GM12878 (cell line): ENCODE results near the gene TIPIN. TPM values are rescaled to one million over a fixed set of nuclear protein-coding genes. Genes with fewer than 3 reads are reported as not detected.

Experiments used
- ATAC-seq: fragments of 200-7000 bp; cut with Tn5 transposase; 3 replicates; pipeline ENCODE4 v1.9.1; 2020; ENCODE audit warnings: mild to moderate bottlenecking, moderate library complexity
- BruUV-seq: library from RNA; stranded (reverse); fragments of 400-500 nt; replicated peaks from 2 replicates; lab custom pipeline; 2021; lab: Mats Ljungman, UMichigan
- CTCF ChIA-PET: fragments of 300-600 bp; sonication (Branson Sonifier 250); formaldehyde crosslinking; extraction: SDS; loops from one replicate; lab custom pipeline; 2021; ENCODE audit warnings: inconsistent platforms; lab: Yijun Ruan, JAX
- POLR2A ChIA-PET: fragments of 350-600 bp; formaldehyde crosslinking; extraction: SDS; loops from one replicate; lab custom pipeline; 2021; ENCODE audit warnings: inconsistent platforms; lab: Charles Lee
- RAD21 ChIA-PET: fragments of 300-600 bp; sonication (Branson Sonifier 250); formaldehyde crosslinking; loops from one replicate; lab custom pipeline; 2023; ENCODE audit warnings: antibody characterized with exemption; ENCODE audit not compliant: unreplicated experiment; lab: Charles Lee
- SMC1A ChIA-PET: fragments of 300-600 bp; sonication (Branson Sonifier 250); formaldehyde crosslinking; loops from one replicate; lab custom pipeline; 2023; ENCODE audit not compliant: unreplicated experiment, uncharacterized antibody; lab: Charles Lee
- DNase-seq: peaks from one replicate; pipeline ENCODE4 v3.0.0-alpha.2; 2011; ENCODE audit warnings: low read depth, low spot score
- FAIRE-seq: peaks from 3 replicates; lab custom pipeline; 2011; peaks lifted over from hg19 to GRCh38; lab: Jason Lieb, UNC
- H2AFZ ChIP-seq: 2 replicates; pipeline ENCODE4 v1.6.0; 2011; ENCODE audit warnings: low read depth, low read length, control low read depth; ENCODE audit not compliant: control insufficient read depth
- H3K27ac ChIP-seq: 2 replicates; pipeline ENCODE4 v1.5.1; 2011; ENCODE audit warnings: control low read depth; ENCODE audit not compliant: control insufficient read depth, insufficient read depth
- H3K27me3 ChIP-seq, 2 experiments: replicated peaks in 1 of 2; 2 replicates each; pipeline versions ENCODE4 v1.6.0 to v1.6.1; 2011; ENCODE audit warnings: low read length in 1 of 2; ENCODE audit not compliant: control insufficient read depth in 2 of 2, insufficient read depth in 2 of 2
- H3K36me3 ChIP-seq, 2 experiments: 2 replicates each; pipeline ENCODE4 v1.5.1; 2011; ENCODE audit warnings: low read length in 1 of 2; ENCODE audit not compliant: control insufficient read depth in 2 of 2, insufficient read depth in 2 of 2
- H3K4me1 ChIP-seq: 2 replicates; pipeline ENCODE4 v1.6.1; 2011; ENCODE audit warnings: mild to moderate bottlenecking, low read length, moderate library complexity, mixed read lengths; ENCODE audit not compliant: control insufficient read depth, insufficient read depth
- H3K4me2 ChIP-seq: 2 replicates; pipeline ENCODE4 v1.6.0; 2011; ENCODE audit warnings: control low read depth; ENCODE audit not compliant: control insufficient read depth, insufficient read depth
- H3K4me3 ChIP-seq: fragments of 200-600 bp; sonication (generic); 2 replicates; pipeline ENCODE4 v1.5.1; 2016
- H3K79me2 ChIP-seq: 2 replicates; pipeline ENCODE4 v1.6.0; 2011; ENCODE audit warnings: low read length; ENCODE audit not compliant: control insufficient read depth, insufficient read depth
- H3K9ac ChIP-seq: 2 replicates; pipeline ENCODE4 v1.8.0; 2011; ENCODE audit warnings: low read length, control low read depth, mixed read lengths; ENCODE audit not compliant: control insufficient read depth, insufficient read depth
- H3K9me3 ChIP-seq: replicated peaks from 3 replicates; pipeline ENCODE4 v1.5.1; 2011; ENCODE audit warnings: mild to moderate bottlenecking, low read length; ENCODE audit not compliant: control insufficient read depth, insufficient read depth
- H4K20me1 ChIP-seq: 2 replicates; pipeline ENCODE4 v1.6.0; 2011; ENCODE audit not compliant: control insufficient read depth, insufficient read depth
- JUNB ChIP-seq: IDR thresholded peaks from 2 replicates; pipeline ENCODE4 v1.6.1; 2016; ENCODE audit warnings: antibody characterized with exemption, mild to moderate bottlenecking
- JUND ChIP-seq: IDR thresholded peaks from 2 replicates; pipeline ENCODE4 v1.6.1; 2012; ENCODE audit warnings: low read depth, mild to moderate bottlenecking, low read length, improper control_type of control experiment, moderate library complexity
- KDM1A ChIP-seq: fragments of 200-600 bp; sonication (generic); IDR thresholded peaks from 2 replicates; pipeline ENCODE4 v1.6.1; 2016; ENCODE audit warnings: borderline replicate concordance
- MTA3 ChIP-seq: IDR thresholded peaks from 2 replicates; pipeline ENCODE4 v1.6.1; 2012; ENCODE audit warnings: low read length, inconsistent platforms, borderline replicate concordance
- NFIC ChIP-seq: IDR thresholded peaks from 2 replicates; pipeline ENCODE4 v1.6.1; 2012; ENCODE audit warnings: low read depth, mild to moderate bottlenecking, inconsistent platforms, low read length, moderate library complexity
- NFYB ChIP-seq: IDR thresholded peaks from 2 replicates; pipeline ENCODE4 v1.6.1; 2011; ENCODE audit warnings: low read depth, mild to moderate bottlenecking, low read length, improper control_type of control experiment, moderate library complexity; ENCODE audit not compliant: insufficient read depth
- PAX5 ChIP-seq: IDR thresholded peaks from 2 replicates; pipeline ENCODE4 v1.6.1; 2011; ENCODE audit warnings: low read depth, low read length, borderline replicate concordance
- SUPT20H ChIP-seq: IDR thresholded peaks from 2 replicates; pipeline ENCODE4 v1.6.1; 2011; ENCODE audit warnings: low read depth, mild to moderate bottlenecking, low read length, moderate library complexity, borderline replicate concordance; ENCODE audit not compliant: control insufficient read depth
- YBX1 ChIP-seq: fragments of 450-650 bp; IDR thresholded peaks from 2 replicates; pipeline ENCODE4 v1.6.1; 2016; ENCODE audit warnings: antibody characterized with exemption
- ZBTB40 ChIP-seq: fragments of 450-650 bp; IDR thresholded peaks from 2 replicates; pipeline ENCODE4 v1.6.1; 2016; ENCODE audit warnings: mild to moderate bottlenecking, moderate library complexity, borderline replicate concordance
- ZNF592 ChIP-seq: fragments of 450-650 bp; IDR thresholded peaks from 2 replicates; pipeline ENCODE4 v1.6.1; 2017; ENCODE audit warnings: mild to moderate bottlenecking, moderate library complexity
- WGBS: methylation state at CpG from one replicate; pipeline ENCODE4 v1.1.6; 2016; ENCODE audit warnings: low lambda C conversion rate; ENCODE audit not compliant: insufficient replicate concordance, insufficient coverage; ENCODE audit errors: missing lambda C conversion rate; 5-methylcytosine and 5-hydroxymethylcytosine counted together
- in situ Hi-C: fragments of 300-500 bp; cut with MboI; formaldehyde crosslinking; loops from 9 replicates; pipeline ENCODE4 v1.14.3; 2018; ENCODE audit warnings: mixed read lengths
- intact Hi-C: fragments of 100-400 bp; cut with micrococcal nuclease; formaldehyde crosslinking; loops from one replicate; pipeline ENCODE4 v1.14.2; 2022; ENCODE audit not compliant: unreplicated experiment
- polyA plus RNA-seq, 11 experiments: library from polyadenylated mRNA; depleted of rRNA in 4 of 11; unstranded in 6 of 11; stranded (reverse) in 5 of 11; fragments of >200 nt; fragmentation: Nextera tagmentation in 4 of 11; fragmentation: Illumina TruSeq in 1 of 11; extraction: Ambion mirVana in 4 of 11; extraction: Trizol in 1 of 11; gene quantifications; 1 replicate in 1 of 11; 2 replicates in 10 of 11; pipeline versions ENCODE4 v1.2.1 to v1.2.3, GENCODE V29; 2011 to 2016; ENCODE audit warnings: inconsistent platforms in 2 of 11, missing spikeins in 2 of 11, low read depth in 1 of 11
- total RNA-seq, 4 experiments: library from RNA; depleted of rRNA in 3 of 4; stranded (reverse); fragments of >200 nt in 3 of 4; fragmentation: Illumina TruSeq in 1 of 4; extraction: Trizol in 1 of 4; gene quantifications; 2 replicates each; pipeline versions ENCODE4 v1.2.1 to v1.2.3, GENCODE V29; 2013 to 2021
- TF ChIP-seq, protein P1 (sequence below): IDR thresholded peaks from 2 replicates; pipeline ENCODE4 v1.6.1; 2012; ENCODE audit warnings: low read length, inconsistent platforms

TIPIN gene
- total and polyA plus RNA-seq, 10 of the 15 experiments (the other 5 are each of a cell fraction or from before 2014, with no cell fraction given): 21.1 to 69.2 (median 47.0) TPM

GRCh38 chr15:66374179-66374578 lies 17.7 kb upstream of the TIPIN start:
- intact Hi-C loops: no loop called here
- peaks cover 2% of the 10 kb centered on the region; the same call in 2 of the 3 replicates for H3K9me3 ChIP-seq
- ATAC-seq: no peak
- no peak overlapping the region for H2AFZ ChIP-seq
- H3K27ac ChIP-seq: no peak overlapping the region
- H3K4me3 ChIP-seq: no peak overlapping the region
- TF ChIP-seq JUND (no peak), SUPT20H (no peak), ZNF592 (no peak), NFIC (no peak), ZBTB40 (no peak), JUNB (no peak), NFYB (no peak), YBX1 (no peak), KDM1A (no peak), PAX5 (no peak), MTA3 (no peak)
- TF ChIP-seq, protein P1, sequence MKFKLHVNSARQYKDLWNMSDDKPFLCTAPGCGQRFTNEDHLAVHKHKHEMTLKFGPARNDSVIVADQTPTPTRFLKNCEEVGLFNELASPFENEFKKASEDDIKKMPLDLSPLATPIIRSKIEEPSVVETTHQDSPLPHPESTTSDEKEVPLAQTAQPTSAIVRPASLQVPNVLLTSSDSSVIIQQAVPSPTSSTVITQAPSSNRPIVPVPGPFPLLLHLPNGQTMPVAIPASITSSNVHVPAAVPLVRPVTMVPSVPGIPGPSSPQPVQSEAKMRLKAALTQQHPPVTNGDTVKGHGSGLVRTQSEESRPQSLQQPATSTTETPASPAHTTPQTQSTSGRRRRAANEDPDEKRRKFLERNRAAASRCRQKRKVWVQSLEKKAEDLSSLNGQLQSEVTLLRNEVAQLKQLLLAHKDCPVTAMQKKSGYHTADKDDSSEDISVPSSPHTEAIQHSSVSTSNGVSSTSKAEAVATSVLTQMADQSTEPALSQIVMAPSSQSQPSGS: no peak
- no peak for FAIRE-seq
- no peak overlapping the region for H3K9ac ChIP-seq
- in situ Hi-C loops: no loop called here
- no peaks in the 10 kb centered on the region for H4K20me1 ChIP-seq
- H3K36me3 ChIP-seq: no peaks in the 10 kb centered on the region
- SMC1A ChIA-PET: interaction anchor here (0.7 to 1.8 kb wide), 2 partner anchors 8 to 11 kb away, joined by 3 to 4 read pairs; no protein-coding TSS in a partner anchor
- peaks cover 6% of the 10 kb centered on the region for H3K4me1 ChIP-seq
- BruUV-seq: no TSS peak
- 84% methylated on average over 4 of the region's 4 CpGs for WGBS
- no peaks in the 10 kb centered on the region for H3K27me3 ChIP-seq
- CTCF ChIA-PET: no interaction called here
- H3K4me2 ChIP-seq: no peak overlapping the region
- RAD21 ChIA-PET: no interaction called here
- DNase-seq: no peak
- POLR2A ChIA-PET: no interaction called here
- no peaks in the 10 kb centered on the region for H3K79me2 ChIP-seq
